Small intestine (tissue), 4 donors: ENCODE data around the gene PYDC1. TPM values are rescaled to one million over a fixed set of nuclear protein-coding genes. Genes with fewer than 3 reads are reported as not detected.

Experiments
- polyA plus RNA-seq, 4 donors: library from polyadenylated mRNA; stranded (reverse) in 3 of 4; unstranded in 1 of 4; fragments of 200-250 nt in 3 of 4; fragments of 120-200 nt in 1 of 4; gene quantifications; one replicate each; pipeline versions ENCODE4 v1.2.1 to v1.2.3, GENCODE V29; 2013
- donor health status: healthy with polysubstance abuse.
- donor health status: Bipolar disorder and iron deficiency.
- donor health status: healthy.

The PYDC1 gene
- polyA plus RNA-seq, 4 donors: 0.32 TPM; not detected in 3

Other genes with a start within 250 kb of the PYDC1 start
- gene HSD3B7, start 231.9 kb downstream of the PYDC1 start, polyA plus RNA-seq: 10 to 100 TPM; 15.9 to 48.9 (median 23.2) TPM
- gene STX1B, start 206.5 kb downstream of the PYDC1 start, polyA plus RNA-seq: 1 to 10 TPM in 1 of 4 donors, under 1 TPM in 1, not detected in 2; 0.64 to 1.5 TPM
- gene STX4, start 183.6 kb downstream of the PYDC1 start, polyA plus RNA-seq: 100 to 1,000 TPM in 2 of 4 donors, 10 to 100 TPM in 2; 64.6 to 115 (median 91.5) TPM
- 10 to 100 TPM in 2 of 4 donors, 1 to 10 TPM in 2; 5.4 to 12.2 (median 10.1) TPM for gene ZNF668, start 142.9 kb downstream of the PYDC1 start, polyA plus RNA-seq
- 10 to 100 TPM in 2 of 4 donors, 1 to 10 TPM in 2; 3.0 to 14.0 (median 7.3) TPM for gene ZNF646, start 142.7 kb downstream of the PYDC1 start, polyA plus RNA-seq
- 1 to 10 TPM; 1.2 to 4.7 (median 1.7) TPM for gene PRSS53, start 128.2 kb downstream of the PYDC1 start, polyA plus RNA-seq
- 10 to 100 TPM; 54.4 to 87.8 (median 80.6) TPM for gene VKORC1, start 122.3 kb downstream of the PYDC1 start, polyA plus RNA-seq
- gene BCKDK, start 108.7 kb downstream of the PYDC1 start, polyA plus RNA-seq: 10 to 100 TPM; 23.8 to 30.5 (median 27.6) TPM
- 10 to 100 TPM; 43.7 to 57.1 (median 44.0) TPM for gene KAT8, start 99.5 kb downstream of the PYDC1 start, polyA plus RNA-seq
- gene PRSS8, start 81.4 kb downstream of the PYDC1 start, polyA plus RNA-seq: 100 to 1,000 TPM; 220 to 393 (median 292) TPM
- 10 to 100 TPM in 2 of 4 donors, 1 to 10 TPM in 2; 2.5 to 19.2 (median 8.1) TPM for gene PRSS36, start 67.1 kb downstream of the PYDC1 start, polyA plus RNA-seq
- 100 to 1,000 TPM; 147 to 415 (median 209) TPM for gene FUS, start 37.0 kb downstream of the PYDC1 start, polyA plus RNA-seq
- gene PYCARD, start 14.4 kb downstream of the PYDC1 start, polyA plus RNA-seq: 100 to 1,000 TPM in 3 of 4 donors, 10 to 100 TPM in 1; 47.1 to 247 (median 170) TPM
- gene TRIM72, start 3.0 kb downstream of the PYDC1 start, polyA plus RNA-seq: under 1 TPM; under 0.01 to 0.32 (median 0.13) TPM
- 1 to 10 TPM in 2 of 4 donors, under 1 TPM in 2; 0.22 to 4.3 (median 0.92) TPM for gene ITGAM, start 42.8 kb upstream of the PYDC1 start, polyA plus RNA-seq
- 1 to 10 TPM in 2 of 4 donors, under 1 TPM in 2; 0.22 to 2.5 (median 1.1) TPM for gene ITGAX, start 138.0 kb upstream of the PYDC1 start, polyA plus RNA-seq
- gene ITGAD, start 176.2 kb upstream of the PYDC1 start, polyA plus RNA-seq: under 1 TPM in 2 of 4 donors, not detected in 2; 0.06 to 0.15 TPM
- gene COX6A2, start 211.2 kb upstream of the PYDC1 start, polyA plus RNA-seq: 10 to 100 TPM in 3 of 4 donors, under 1 TPM in 1; 0.60 to 24.3 (median 13.0) TPM
- gene ZNF843, start 225.7 kb upstream of the PYDC1 start, polyA plus RNA-seq: 1 to 10 TPM in 1 of 4 donors, under 1 TPM in 3; 0.30 to 1.7 (median 0.49) TPM
- gene ARMC5, start 242.4 kb upstream of the PYDC1 start, polyA plus RNA-seq: 10 to 100 TPM; 12.3 to 20.5 (median 14.1) TPM